Measurements from ENCODE around the gene PRKCZ. TPM values are rescaled to one million over a fixed set of nuclear protein-coding genes. Genes with fewer than 3 reads are reported as not detected.

PRKCZ gene
- total RNA-seq, 1 experiment from 2014 or later: 56.8 TPM

DNA sequence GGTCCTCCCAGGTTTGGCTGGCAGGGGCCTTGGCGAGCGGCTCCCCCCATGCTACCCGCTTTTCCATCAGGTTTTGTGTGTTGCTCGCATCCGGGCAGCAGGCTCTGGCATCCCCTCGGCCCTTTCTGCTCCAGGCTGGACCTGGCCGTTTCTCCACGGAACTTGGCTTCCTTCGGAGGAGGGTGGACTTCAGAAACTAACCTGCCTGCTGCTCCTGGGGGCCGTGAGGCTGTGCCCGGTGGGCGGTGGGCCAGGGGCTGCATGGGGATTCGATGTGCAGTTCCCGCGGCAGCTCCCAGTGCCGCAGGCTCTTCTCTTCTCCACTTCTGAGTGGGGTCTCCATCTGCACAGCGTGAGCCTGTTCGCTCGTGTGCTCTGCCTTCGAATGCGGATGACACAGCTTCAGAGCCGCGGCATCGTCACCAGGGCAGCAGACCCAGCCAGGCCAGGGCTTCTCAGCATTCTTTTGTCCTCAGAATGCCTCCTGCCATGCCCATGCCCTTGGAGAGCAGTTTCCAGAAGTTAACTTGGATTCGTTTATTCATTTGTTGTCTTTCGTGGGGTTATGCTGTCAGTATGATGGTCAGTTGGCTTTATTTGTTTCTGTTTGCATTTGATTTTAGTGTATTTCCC is 36.4 kb downstream of the PRKCZ start:
- no peaks in the 10 kb centered on the region for H3F3A ChIP-seq (ENCODE audit: low read length, unreplicated experiment)
- BruUV-seq (replicated peaks): no TSS peak
- intact Hi-C loops (cut with micrococcal nuclease): no loop called here
- no peaks in the 10 kb centered on the region for H3K9me2 ChIP-seq (replicated peaks; ENCODE audit: low read length)
- CTCF ChIA-PET: no interaction called here
- ATAC-seq: no peak
- no peak overlapping the region for H2AFZ ChIP-seq (ENCODE audit: low read length)
- H3K4me1 ChIP-seq (ENCODE audit: insufficient read depth, low read length): no peaks in the 10 kb centered on the region
- H3K36me3 ChIP-seq (ENCODE audit: low read depth, low read length): no peaks in the 10 kb centered on the region
- H3K27me3 ChIP-seq (ENCODE audit: low read length): no peaks in the 10 kb centered on the region
- H3K27ac ChIP-seq (ENCODE audit: low read length): no peak overlapping the region
- TF ChIP-seq EZH2phosphoT487 (IDR thresholded peaks at IDR 0.05; ENCODE audit: borderline replicate concordance, low read length): no peak
- no peak for TF ChIP-seq CTCF (conservative IDR thresholded peaks at IDR 0.05; ENCODE audit: low read depth, low read length)
- TF ChIP-seq EZH2 (IDR thresholded peaks at IDR 0.05; ENCODE audit: low read length, unreplicated experiment): no peak
- peaks cover 4% of the 10 kb centered on the region; the same call in 1 of the 2 replicates for H4K20me1 ChIP-seq (ENCODE audit: low read length)
- H3K9ac ChIP-seq (ENCODE audit: low read length): no peak overlapping the region
- H3K79me2 ChIP-seq (ENCODE audit: low read length): no peaks in the 10 kb centered on the region
- DNase-seq: no peak
- H3K4me3 ChIP-seq (ENCODE audit: low read length): no peak overlapping the region
- no peak overlapping the region for H3K4me2 ChIP-seq (ENCODE audit: low read length)
- H3K9me3 ChIP-seq (ENCODE audit: low read length): no peaks in the 10 kb centered on the region
- POLR2A ChIA-PET (ENCODE audit: unreplicated experiment): no interaction called here

GRCh38 chr1:2087766-2088165 is 37.6 kb downstream of the PRKCZ start:
- Histone ChIP-seq H3K9ac (ENCODE audit: low read length) (no peak overlapping the region), H3K4me2 (ENCODE audit: low read length) (no peak overlapping the region), H3K9me2 (replicated peaks; ENCODE audit: low read length) (no peaks in the 10 kb centered on the region), H3K4me1 (ENCODE audit: insufficient read depth, low read length) (no peaks in the 10 kb centered on the region), H3K79me2 (ENCODE audit: low read length) (no peaks in the 10 kb centered on the region), H3K36me3 (ENCODE audit: low read depth, low read length) (no peaks in the 10 kb centered on the region), H3K27ac (ENCODE audit: low read length) (no peak overlapping the region), H3K9me3 (ENCODE audit: low read length) (no peaks in the 10 kb centered on the region), H4K20me1 (ENCODE audit: low read length) (peaks cover 4% of the 10 kb centered on the region; the same call in 1 of the 2 replicates), H2AFZ (ENCODE audit: low read length) (no peak overlapping the region), H3K27me3 (ENCODE audit: low read length) (no peaks in the 10 kb centered on the region), H3K4me3 (ENCODE audit: low read length) (no peak overlapping the region), H3F3A (ENCODE audit: low read length, unreplicated experiment) (no peaks in the 10 kb centered on the region)
- POLR2A ChIA-PET (ENCODE audit: unreplicated experiment): no interaction called here
- DNase-seq: no peak
- intact Hi-C loops (cut with micrococcal nuclease): no loop called here
- no TSS peak for BruUV-seq (replicated peaks)
- ATAC-seq: no peak
- CTCF ChIA-PET: no interaction called here
- TF ChIP-seq EZH2phosphoT487 (IDR thresholded peaks at IDR 0.05; ENCODE audit: borderline replicate concordance, low read length): no peak
- TF ChIP-seq CTCF (conservative IDR thresholded peaks at IDR 0.05; ENCODE audit: low read depth, low read length): no peak
- no peak for TF ChIP-seq EZH2 (IDR thresholded peaks at IDR 0.05; ENCODE audit: low read length, unreplicated experiment)

DNA sequence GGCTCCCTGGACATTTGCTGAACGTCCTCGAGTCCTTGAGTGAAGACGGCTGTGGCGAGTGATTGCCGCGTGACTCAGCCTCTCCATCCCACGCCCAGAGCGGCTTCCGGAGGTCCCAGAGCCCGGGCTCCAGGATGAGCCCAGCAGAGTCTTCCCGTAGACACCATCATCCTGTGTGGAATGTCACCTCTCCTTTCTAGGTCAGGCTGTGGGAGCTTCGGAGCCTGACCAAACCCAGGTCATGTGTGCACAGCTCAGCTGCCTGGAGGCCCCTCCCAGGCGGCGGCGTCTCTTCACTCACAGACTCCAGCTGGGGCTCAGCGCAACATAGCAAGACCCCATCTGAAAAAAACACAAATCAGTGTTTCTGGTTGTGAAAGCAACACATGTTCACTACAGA is 38.2 kb downstream of the PRKCZ start:
- Histone ChIP-seq H3K4me3 (ENCODE audit: low read length) (no peak overlapping the region), H3K4me1 (ENCODE audit: insufficient read depth, low read length) (no peaks in the 10 kb centered on the region), H3K27me3 (ENCODE audit: low read length) (no peaks in the 10 kb centered on the region), H3K9me2 (replicated peaks; ENCODE audit: low read length) (no peaks in the 10 kb centered on the region), H3K27ac (ENCODE audit: low read length) (no peak overlapping the region), H3K79me2 (ENCODE audit: low read length) (no peaks in the 10 kb centered on the region), H3F3A (ENCODE audit: low read length, unreplicated experiment) (no peaks in the 10 kb centered on the region), H2AFZ (ENCODE audit: low read length) (no peak overlapping the region), H3K9me3 (ENCODE audit: low read length) (no peaks in the 10 kb centered on the region), H3K36me3 (ENCODE audit: low read depth, low read length) (no peaks in the 10 kb centered on the region), H3K4me2 (ENCODE audit: low read length) (no peak overlapping the region), H4K20me1 (ENCODE audit: low read length) (peaks cover 4% of the 10 kb centered on the region; the same call in 1 of the 2 replicates), H3K9ac (ENCODE audit: low read length) (no peak overlapping the region)
- intact Hi-C loops (cut with micrococcal nuclease): no loop called here
- POLR2A ChIA-PET (ENCODE audit: unreplicated experiment): no interaction called here
- ATAC-seq: no peak
- no TSS peak for BruUV-seq (replicated peaks)
- no peak for TF ChIP-seq EZH2phosphoT487 (IDR thresholded peaks at IDR 0.05; ENCODE audit: borderline replicate concordance, low read length)
- TF ChIP-seq CTCF (conservative IDR thresholded peaks at IDR 0.05; ENCODE audit: low read depth, low read length): no peak
- no peak for TF ChIP-seq EZH2 (IDR thresholded peaks at IDR 0.05; ENCODE audit: low read length, unreplicated experiment)
- DNase-seq: no peak
- CTCF ChIA-PET: no interaction called here

All from PC-3 (cell line).